Sigmoid colon (tissue), 7 donors: ENCODE measurements around the gene CCKAR. TPM values are rescaled to one million over a fixed set of nuclear protein-coding genes. Genes with fewer than 3 reads are reported as not detected.

Source experiments
- DNase-seq: peaks from one replicate; pipeline ENCODE4 v3.0.0-alpha.2; 2019
- H3K27ac ChIP-seq, 4 donors: fragments of 200-600 bp; sonication (generic); one replicate each; pipeline ENCODE4 v1.5.1; 2016 to 2019; ENCODE audit warnings: mild to moderate bottlenecking in 1 of 4
- H3K27me3 ChIP-seq, 3 donors: fragments of 200-600 bp; sonication (generic); one replicate each; pipeline ENCODE4 v1.5.1; 2019; ENCODE audit warnings: mild to moderate bottlenecking in 1 of 3
- H3K36me3 ChIP-seq, 4 donors: fragments of 200-600 bp; sonication (generic); one replicate each; pipeline ENCODE4 v1.5.1; 2016 to 2019
- H3K4me1 ChIP-seq, 4 donors: fragments of 200-600 bp; sonication (generic); one replicate each; pipeline ENCODE4 v1.5.1; 2017 to 2019
- H3K4me3 ChIP-seq, 4 donors: fragments of 200-600 bp; sonication (generic); one replicate each; pipeline ENCODE4 v1.5.1; 2017 to 2019; ENCODE audit warnings: mild to moderate bottlenecking in 2 of 4, moderate library complexity in 1 of 4
- H3K9me3 ChIP-seq, 4 donors: fragments of 200-600 bp in 3 of 4; sonication (generic) in 3 of 4; one replicate each; pipeline versions ENCODE4 v1.5.1 to v1.6.1; 2013 to 2019
- CTCF ChIP-seq, 4 experiments: fragments of 450-650 bp in 3 of 4; fragments of 200-600 bp in 1 of 4; IDR thresholded peaks; one replicate each; pipeline ENCODE4 v1.5.1; 2016 to 2019; ENCODE audit warnings: antibody characterized with exemption in 4 of 4, mild to moderate bottlenecking in 3 of 4, moderate library complexity in 2 of 4
- EP300 ChIP-seq, 4 donors: sonication (generic); formaldehyde crosslinking; IDR thresholded peaks; one replicate each; pipeline ENCODE4 v1.6.1; 2017; ENCODE audit warnings: antibody characterized with exemption in 4 of 4
- POLR2A ChIP-seq, 2 donors: fragments of 450-650 bp; IDR thresholded peaks; one replicate each; pipeline ENCODE4 v1.6.1; 2016; ENCODE audit warnings: antibody characterized with exemption in 2 of 2, mild to moderate bottlenecking in 2 of 2, moderate library complexity in 2 of 2
- POLR2AphosphoS5 ChIP-seq, 4 donors: sonication (generic); formaldehyde crosslinking; IDR thresholded peaks; one replicate each; pipeline ENCODE4 v1.6.1; 2017; ENCODE audit warnings: antibody characterized with exemption in 4 of 4
- WGBS, 2 donors: extraction: QIAGEN DNeasy Blood & Tissue Kit; methylation state at CpG; one replicate each; pipeline ENCODE4 v1.1.7; 2013; 5-methylcytosine and 5-hydroxymethylcytosine counted together
- intact Hi-C: fragments of 100-400 bp; cut with DNase I; formaldehyde crosslinking; loops from one replicate; pipeline ENCODE4 v1.15.1; 2023
- polyA plus RNA-seq, 3 donors: library from polyadenylated mRNA; stranded (reverse); fragments of 200-250 nt; gene quantifications; one replicate each; pipeline ENCODE4 v1.2.3, GENCODE V29; 2013
- total RNA-seq, 4 donors: library from RNA; depleted of rRNA; stranded (reverse); fragments of >200 nt; gene quantifications; one replicate each; pipeline ENCODE4 v1.1.0, GENCODE V29; 2016
- donor health status: healthy with polysubstance abuse.
- donor health status: Bipolar disorder and iron deficiency.
- donor health status: healthy.

CCKAR gene
- not detected for total RNA-seq
- polyA plus RNA-seq = under 1 TPM in 1 of 3 donors, not detected in 2; 0.60 TPM

- no peaks in the 10 kb centered on the region for H3K36me3 ChIP-seq
- H3K9me3 ChIP-seq = no peaks in the 10 kb centered on the region
- no peak within 1 kb of the TSS for H3K27ac ChIP-seq
- no peak for DNase-seq
- peaks cover 0 to 11% (median 0%) of the 10 kb centered on the region in 4 donors for H3K4me1 ChIP-seq
- TF ChIP-seq EP300 (IDR thresholded peaks at IDR 0.05) = no peak
- no peak for TF ChIP-seq POLR2AphosphoS5 (IDR thresholded peaks at IDR 0.05)
- TF ChIP-seq CTCF (IDR thresholded peaks at IDR 0.05) = no peak
- TF ChIP-seq POLR2A (IDR thresholded peaks at IDR 0.05) = no peak
- 34 to 72% methylated on average over 24 of the region's 24 CpGs for WGBS, 2 donors
- no peaks in the 10 kb centered on the region for H3K27me3 ChIP-seq
- no peak within 1 kb of the TSS for H3K4me3 ChIP-seq
- intact Hi-C loops = no loop called here
Measured at GRCh38 chr4:26490111-26490959, at the start of gene CCKAR. TSS of gene CCKAR (minus strand) at chr4:26490484. CDS start at chr4:26490267, 217 bp downstream.

- no peak for TF ChIP-seq POLR2AphosphoS5 (IDR thresholded peaks at IDR 0.05)
- no peak for TF ChIP-seq POLR2A (IDR thresholded peaks at IDR 0.05)
- TF ChIP-seq CTCF (IDR thresholded peaks at IDR 0.05) = no peak
- no peak for TF ChIP-seq EP300 (IDR thresholded peaks at IDR 0.05)
- no peak for DNase-seq
- intact Hi-C loops = no loop called here
Measured at GRCh38 chr4:26533685-26534084, 43.4 kb upstream of the CCKAR start.

GRCh38 chr4:26531491-26532116 is 41.3 kb upstream of the CCKAR start:
- no peak for DNase-seq
- Histone ChIP-seq H3K36me3 (no peaks in the 10 kb centered on the region), H3K9me3 (no peaks in the 10 kb centered on the region), H3K27ac (no peak overlapping the region), H3K4me1 (peaks cover 0 to 34% (median 18%) of the 10 kb centered on the region in 4 donors), H3K4me3 (no peak overlapping the region), H3K27me3 (no peaks in the 10 kb centered on the region)
- whole genome bisulfite sequencing, 2 donors = 27 to 57% methylated on average over 5 of the region's 5 CpGs
- TF ChIP-seq POLR2A (IDR thresholded peaks at IDR 0.05) (no peak), EP300 (IDR thresholded peaks at IDR 0.05) (no peak), CTCF (IDR thresholded peaks at IDR 0.05) (no peak), POLR2AphosphoS5 (IDR thresholded peaks at IDR 0.05) (no peak)
- intact Hi-C loops = no loop called here

More at GRCh38 chr4:26533685-26534084, 43.4 kb upstream of the CCKAR start:
- H3K4me1 ChIP-seq = peaks cover 0 to 34% (median 18%) of the 10 kb centered on the region in 4 donors
- no peak overlapping the region for H3K4me3 ChIP-seq
- no peak overlapping the region for H3K27ac ChIP-seq
- 85 to 88% methylated on average over 2 of the region's 2 CpGs for WGBS, 2 donors
- H3K9me3 ChIP-seq = no peaks in the 10 kb centered on the region
- H3K36me3 ChIP-seq = no peaks in the 10 kb centered on the region
- no peaks in the 10 kb centered on the region for H3K27me3 ChIP-seq

GRCh38 chr4:26530099-26530498 is 39.8 kb upstream of the CCKAR start:
- Histone ChIP-seq H3K4me3 (no peak overlapping the region), H3K27ac (peak overlapping the region in 2 of 4 donors; percentile 55 to 58), H3K36me3 (no peaks in the 10 kb centered on the region), H3K9me3 (no peaks in the 10 kb centered on the region), H3K27me3 (no peaks in the 10 kb centered on the region), H3K4me1 (peaks cover 0 to 34% (median 18%) of the 10 kb centered on the region in 4 donors)
- WGBS, 2 donors = 32 to 82% methylated on average over 5 of the region's 5 CpGs
- TF ChIP-seq CTCF (IDR thresholded peaks at IDR 0.05) (no peak), POLR2AphosphoS5 (IDR thresholded peaks at IDR 0.05) (no peak), EP300 (IDR thresholded peaks at IDR 0.05) (no peak), POLR2A (IDR thresholded peaks at IDR 0.05) (no peak)
- no peak for DNase-seq
- intact Hi-C loops = no loop called here
